Measurements from ENCODE around the gene RASSF10.

RASSF10 gene

DNA sequence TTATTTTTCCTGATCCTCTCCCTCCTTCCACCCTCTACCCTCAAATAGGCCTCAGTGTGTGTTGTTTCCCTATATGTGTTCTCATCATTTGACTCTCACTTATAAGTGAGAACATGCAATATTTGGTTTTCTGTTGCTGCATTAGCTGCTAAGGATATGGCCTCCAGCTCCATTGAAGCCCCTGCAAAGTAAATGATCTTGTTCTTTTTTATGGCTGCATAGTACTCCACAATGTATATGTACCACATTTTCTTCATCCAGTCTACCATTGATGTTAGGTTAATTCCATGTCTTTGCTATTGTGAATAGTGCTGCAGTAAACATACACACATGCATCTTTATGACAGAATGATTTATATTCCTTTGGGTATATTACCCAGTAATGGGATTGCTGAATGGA, 13.3 kb upstream of the RASSF10 start:
- Histone ChIP-seq H3K9ac (ENCODE audit: low read depth, low read length) (no peak overlapping the region), H3K27me3 (ENCODE audit: control insufficient read depth, insufficient read depth, low read length) (peaks cover 70% of the 10 kb centered on the region), H3K4me3 (ENCODE audit: low read length) (no peak overlapping the region), H3K4me2 (ENCODE audit: low read length) (no peak overlapping the region), H3K4me1 (ENCODE audit: control insufficient read depth, insufficient read depth, low read length) (no peaks in the 10 kb centered on the region), H3K36me3 (ENCODE audit: insufficient read depth, low read length) (no peaks in the 10 kb centered on the region), H3K9me3 (replicated peaks; ENCODE audit: low read length) (peaks cover 3% of the 10 kb centered on the region)

DNA sequence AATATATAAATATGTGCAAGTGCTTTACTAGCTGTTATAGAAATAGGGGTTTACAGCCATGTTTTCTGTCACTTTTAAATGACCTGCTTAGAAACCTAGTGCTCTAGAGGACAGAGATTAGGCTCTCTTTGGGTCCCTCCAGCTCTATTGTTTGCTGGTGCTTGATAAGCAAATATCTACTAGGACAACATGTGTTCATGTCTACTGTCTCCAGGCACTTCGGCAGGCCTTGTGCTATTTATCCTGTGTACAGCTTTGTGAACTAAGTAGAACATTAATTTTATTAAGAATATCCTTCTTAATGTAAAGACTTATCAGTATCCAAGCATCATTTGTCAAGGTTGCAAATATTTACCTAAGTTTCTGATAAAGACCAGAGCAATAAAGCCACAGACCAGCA, 11.9 kb upstream of the RASSF10 start:
- Histone ChIP-seq H3K36me3 (ENCODE audit: insufficient read depth, low read length) (no peaks in the 10 kb centered on the region), H3K4me1 (ENCODE audit: control insufficient read depth, insufficient read depth, low read length) (no peaks in the 10 kb centered on the region), H3K27me3 (ENCODE audit: control insufficient read depth, insufficient read depth, low read length) (peaks cover 73% of the 10 kb centered on the region), H3K4me2 (ENCODE audit: low read length) (no peak overlapping the region), H3K4me3 (ENCODE audit: low read length) (no peak overlapping the region), H3K9ac (ENCODE audit: low read depth, low read length) (no peak overlapping the region), H3K9me3 (replicated peaks; ENCODE audit: low read length) (peaks cover 3% of the 10 kb centered on the region)

DNA sequence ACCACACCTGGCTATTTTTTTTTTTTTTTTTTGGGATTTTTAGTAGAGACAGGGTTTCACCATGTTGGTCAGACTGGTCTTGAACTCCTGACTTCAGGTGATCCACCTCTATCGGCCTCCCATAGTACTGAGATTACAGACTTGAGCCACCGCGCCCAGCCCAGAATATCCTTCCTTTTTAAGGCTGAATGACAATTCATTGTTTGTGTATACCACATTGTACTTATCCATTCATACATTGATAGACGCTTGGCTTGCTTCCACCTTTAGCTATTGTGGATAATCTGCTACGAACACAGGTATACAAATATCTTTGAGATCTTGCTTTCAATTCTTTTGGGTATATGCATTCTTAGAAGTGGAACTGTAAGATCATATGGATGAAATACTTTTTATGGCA, 10.8 kb upstream of the RASSF10 start:
- Histone ChIP-seq H3K4me2 (ENCODE audit: low read length) (no peak overlapping the region), H3K36me3 (ENCODE audit: insufficient read depth, low read length) (no peaks in the 10 kb centered on the region), H3K4me3 (ENCODE audit: low read length) (no peak overlapping the region), H3K9ac (ENCODE audit: low read depth, low read length) (no peak overlapping the region), H3K27me3 (ENCODE audit: control insufficient read depth, insufficient read depth, low read length) (peaks cover 73% of the 10 kb centered on the region), H3K4me1 (ENCODE audit: control insufficient read depth, insufficient read depth, low read length) (no peaks in the 10 kb centered on the region), H3K9me3 (replicated peaks; ENCODE audit: low read length) (peaks cover 3% of the 10 kb centered on the region)

DNA sequence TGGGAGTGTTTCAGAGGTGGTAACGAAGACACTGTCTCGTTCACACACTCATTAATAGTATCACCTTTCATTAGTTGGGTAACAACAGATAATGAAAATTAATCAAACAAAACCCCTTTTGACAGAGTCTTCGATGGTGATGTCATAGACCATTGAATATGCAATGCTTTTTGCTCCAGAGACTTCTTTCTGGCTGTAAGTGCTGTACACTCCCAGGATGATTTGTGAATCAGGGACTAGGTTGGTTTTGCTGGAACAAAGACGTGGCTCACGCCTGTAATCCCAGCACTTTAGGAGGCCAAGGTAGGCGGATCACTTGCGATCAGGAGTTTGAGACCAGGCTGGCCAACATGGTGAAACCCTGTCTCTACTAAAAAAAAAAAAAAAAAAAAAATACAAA, 9.5 kb upstream of the RASSF10 start:
- Histone ChIP-seq H3K27me3 (ENCODE audit: control insufficient read depth, insufficient read depth, low read length) (peaks cover 73% of the 10 kb centered on the region), H3K4me1 (ENCODE audit: control insufficient read depth, insufficient read depth, low read length) (no peaks in the 10 kb centered on the region)

DNA sequence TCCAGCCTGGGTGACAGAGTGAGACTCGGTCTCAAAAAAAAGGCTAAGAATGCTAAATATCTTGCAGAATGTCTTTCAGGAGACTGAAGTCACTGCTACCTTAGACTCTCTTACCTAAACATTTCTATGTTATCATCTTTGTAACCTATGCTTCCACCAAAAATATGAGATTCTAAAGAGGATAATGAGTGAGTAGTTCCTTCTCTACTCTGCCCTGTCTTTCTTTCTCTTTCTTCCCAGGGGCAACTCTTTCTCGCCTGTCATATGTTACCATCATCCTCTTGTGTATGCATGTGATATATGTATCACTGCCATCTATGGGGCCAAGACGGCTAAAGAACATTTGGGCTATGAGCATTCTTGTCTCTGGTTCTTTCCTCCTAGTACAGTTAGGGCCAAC, 9.0 kb upstream of the RASSF10 start:
- H3K4me1 ChIP-seq (ENCODE audit: control insufficient read depth, insufficient read depth, low read length), result no peaks in the 10 kb centered on the region

More for the DNA sequence above, 9.5 kb upstream of the RASSF10 start:
- H3K9me3 ChIP-seq (replicated peaks; ENCODE audit: low read length), result peaks cover 3% of the 10 kb centered on the region
- no peak overlapping the region for H3K4me2 ChIP-seq (ENCODE audit: low read length)
- no peaks in the 10 kb centered on the region for H3K36me3 ChIP-seq (ENCODE audit: insufficient read depth, low read length)
- no peak overlapping the region for H3K9ac ChIP-seq (ENCODE audit: low read depth, low read length)
- no peak overlapping the region for H3K4me3 ChIP-seq (ENCODE audit: low read length)

DNA sequence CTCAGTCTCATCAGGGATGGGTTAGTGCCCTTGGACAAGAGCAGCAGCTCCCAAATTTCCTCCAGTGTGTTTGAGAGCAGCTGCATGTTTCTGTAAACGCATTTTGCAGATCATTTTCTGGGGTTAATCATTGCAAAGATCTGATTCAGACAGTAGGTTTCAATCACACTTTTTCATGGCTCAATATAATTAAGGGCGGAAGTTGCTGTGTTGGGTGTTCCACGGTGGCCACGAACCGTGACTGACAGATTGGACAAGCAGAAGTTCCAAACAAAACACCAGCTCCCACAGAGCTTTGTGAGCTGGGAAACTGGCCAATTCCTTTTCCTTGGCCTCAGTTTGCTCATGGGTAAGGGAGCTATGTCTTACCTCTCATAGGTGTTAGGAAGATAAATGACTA, 8.4 kb upstream of the RASSF10 start:
- H3K4me3 ChIP-seq (ENCODE audit: low read length), result no peak overlapping the region
- H3K4me1 ChIP-seq (ENCODE audit: control insufficient read depth, insufficient read depth, low read length), result no peaks in the 10 kb centered on the region
- no peak overlapping the region for H3K4me2 ChIP-seq (ENCODE audit: low read length)
- peaks cover 3% of the 10 kb centered on the region for H3K9me3 ChIP-seq (replicated peaks; ENCODE audit: low read length)
- peaks cover 83% of the 10 kb centered on the region for H3K27me3 ChIP-seq (ENCODE audit: control insufficient read depth, insufficient read depth, low read length)
- H3K9ac ChIP-seq (ENCODE audit: low read depth, low read length), result no peak overlapping the region
- H3K36me3 ChIP-seq (ENCODE audit: insufficient read depth, low read length), result no peaks in the 10 kb centered on the region

More for the DNA sequence above, 9.0 kb upstream of the RASSF10 start:
- H3K4me3 ChIP-seq (ENCODE audit: low read length), result no peak overlapping the region
- no peak overlapping the region for H3K9ac ChIP-seq (ENCODE audit: low read depth, low read length)
- no peak overlapping the region for H3K4me2 ChIP-seq (ENCODE audit: low read length)
- peaks cover 3% of the 10 kb centered on the region for H3K9me3 ChIP-seq (replicated peaks; ENCODE audit: low read length)
- H3K36me3 ChIP-seq (ENCODE audit: insufficient read depth, low read length), result no peaks in the 10 kb centered on the region
- H3K27me3 ChIP-seq (ENCODE audit: control insufficient read depth, insufficient read depth, low read length), result peaks cover 78% of the 10 kb centered on the region

DNA sequence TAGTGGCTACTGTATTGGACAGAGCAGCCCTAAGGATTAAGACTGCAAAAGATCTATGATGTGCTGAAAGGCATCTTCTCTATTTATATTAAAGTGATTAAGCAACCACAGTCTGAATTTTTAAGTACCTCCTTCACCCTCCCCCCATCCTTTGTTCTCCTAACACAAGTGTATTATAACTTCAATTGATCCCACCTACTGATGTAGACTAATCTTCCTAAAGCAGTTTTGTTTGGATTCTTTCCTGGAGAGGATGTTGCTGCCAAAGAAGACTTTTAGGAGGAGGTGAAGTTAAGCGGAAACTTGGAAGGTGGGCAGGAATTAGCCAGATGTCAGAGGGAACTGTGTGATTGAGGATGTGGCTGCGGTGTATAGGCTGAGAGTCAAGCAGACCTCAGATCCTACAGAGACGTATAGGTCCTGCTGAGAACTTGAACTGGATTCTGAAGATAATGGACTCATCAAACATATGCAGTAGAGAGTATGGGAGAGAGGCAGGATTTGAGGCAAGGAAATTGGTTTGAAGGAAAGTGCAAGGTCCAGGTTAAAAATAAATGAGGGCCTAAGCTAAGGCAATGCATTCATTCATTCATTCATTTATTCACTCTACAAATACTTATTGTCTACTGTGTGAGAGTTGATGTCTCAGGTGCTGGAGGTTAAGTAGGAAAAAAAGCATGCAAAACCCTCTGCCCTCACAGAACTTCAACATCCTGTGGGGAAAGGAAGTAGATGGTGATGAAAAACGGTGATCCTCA, 5.2 kb upstream of the RASSF10 start:
- H3K27me3 ChIP-seq (ENCODE audit: control insufficient read depth, insufficient read depth, low read length), result peaks cover 94% of the 10 kb centered on the region

DNA sequence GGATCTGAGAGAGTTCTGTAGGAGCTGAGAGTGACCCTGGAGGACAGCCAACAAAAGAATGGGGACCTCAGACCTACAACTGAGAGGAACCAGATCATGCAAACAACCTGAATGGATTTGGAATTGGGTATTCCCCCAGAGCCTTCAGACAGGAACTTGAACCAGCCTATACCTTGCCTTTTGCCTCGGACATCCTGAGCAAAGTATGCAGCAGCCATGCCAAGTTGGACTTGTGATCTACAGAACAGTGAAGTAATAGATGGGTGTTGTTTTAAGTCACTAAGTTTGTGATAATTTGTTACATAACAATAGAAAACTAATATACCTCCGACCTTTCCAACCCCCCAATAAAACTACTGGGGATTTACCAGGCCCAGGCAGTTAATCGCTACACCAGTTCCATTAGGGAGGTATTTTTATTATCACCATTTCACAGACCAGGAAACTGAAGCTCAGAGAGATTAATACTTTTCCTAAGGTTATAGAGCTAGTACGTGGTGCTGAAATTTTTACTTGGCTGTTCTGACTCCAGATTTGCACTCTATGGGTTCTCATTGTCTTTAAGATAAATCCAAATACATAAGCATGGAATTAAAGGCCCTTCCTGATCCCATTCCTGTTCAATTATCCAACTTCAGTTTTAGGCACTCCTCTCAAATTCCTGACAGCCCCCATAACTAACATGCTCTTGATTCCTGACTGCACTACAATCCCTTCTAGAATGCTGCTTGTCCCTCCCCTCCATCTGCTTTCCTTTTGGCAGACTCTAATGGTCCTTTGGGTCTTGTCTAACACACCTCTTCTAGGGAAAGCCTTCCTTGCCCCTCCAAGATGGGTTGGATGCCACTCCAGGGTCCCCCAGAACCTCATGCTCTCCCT, 1.7 kb upstream of the RASSF10 start:
- Histone ChIP-seq H3K36me3 (ENCODE audit: insufficient read depth, low read length) (no peaks in the 10 kb centered on the region), H3K27me3 (ENCODE audit: control insufficient read depth, insufficient read depth, low read length) (peaks cover 96% of the 10 kb centered on the region), H3K4me1 (ENCODE audit: control insufficient read depth, insufficient read depth, low read length) (peaks cover 3% of the 10 kb centered on the region), H3K4me3 (ENCODE audit: low read length) (no peak overlapping the region), H3K9ac (ENCODE audit: low read depth, low read length) (no peak overlapping the region), H3K4me2 (ENCODE audit: low read length) (no peak overlapping the region), H3K9me3 (replicated peaks; ENCODE audit: low read length) (no peaks in the 10 kb centered on the region)

More for the DNA sequence above, 5.2 kb upstream of the RASSF10 start:
- H3K4me1 ChIP-seq (ENCODE audit: control insufficient read depth, insufficient read depth, low read length), result peaks cover 2% of the 10 kb centered on the region
- no peaks in the 10 kb centered on the region for H3K36me3 ChIP-seq (ENCODE audit: insufficient read depth, low read length)
- H3K4me3 ChIP-seq (ENCODE audit: low read length), result no peak overlapping the region
- no peak overlapping the region for H3K4me2 ChIP-seq (ENCODE audit: low read length)
- no peaks in the 10 kb centered on the region for H3K9me3 ChIP-seq (replicated peaks; ENCODE audit: low read length)
- H3K9ac ChIP-seq (ENCODE audit: low read depth, low read length), result no peak overlapping the region

DNA sequence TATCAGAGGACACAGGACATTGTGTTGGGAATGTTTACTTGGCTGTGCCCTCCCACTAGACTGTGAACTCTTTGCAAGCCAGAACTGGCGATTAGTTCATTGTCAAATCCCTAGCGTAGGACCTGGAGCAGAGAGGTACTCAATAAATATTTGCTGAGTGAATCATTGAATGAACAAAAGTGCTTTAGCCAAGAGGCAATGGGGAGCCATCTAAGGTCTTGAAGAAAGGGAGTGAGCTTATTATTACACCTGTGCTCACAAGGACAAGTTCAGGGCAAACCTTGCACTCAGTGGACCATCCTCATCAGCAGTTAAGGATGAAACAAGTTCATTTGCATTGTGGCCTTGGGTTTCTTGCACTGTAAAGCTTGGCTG, 1.1 kb upstream of the RASSF10 start:
- Histone ChIP-seq H3K27me3 (ENCODE audit: control insufficient read depth, insufficient read depth, low read length) (peaks cover 97% of the 10 kb centered on the region), H3K4me3 (ENCODE audit: low read length) (no peak overlapping the region), H3K4me2 (ENCODE audit: low read length) (no peak overlapping the region), H3K9ac (ENCODE audit: low read depth, low read length) (no peak overlapping the region), H3K36me3 (ENCODE audit: insufficient read depth, low read length) (no peaks in the 10 kb centered on the region), H3K9me3 (replicated peaks; ENCODE audit: low read length) (no peaks in the 10 kb centered on the region), H3K4me1 (ENCODE audit: control insufficient read depth, insufficient read depth, low read length) (peaks cover 3% of the 10 kb centered on the region)

DNA sequence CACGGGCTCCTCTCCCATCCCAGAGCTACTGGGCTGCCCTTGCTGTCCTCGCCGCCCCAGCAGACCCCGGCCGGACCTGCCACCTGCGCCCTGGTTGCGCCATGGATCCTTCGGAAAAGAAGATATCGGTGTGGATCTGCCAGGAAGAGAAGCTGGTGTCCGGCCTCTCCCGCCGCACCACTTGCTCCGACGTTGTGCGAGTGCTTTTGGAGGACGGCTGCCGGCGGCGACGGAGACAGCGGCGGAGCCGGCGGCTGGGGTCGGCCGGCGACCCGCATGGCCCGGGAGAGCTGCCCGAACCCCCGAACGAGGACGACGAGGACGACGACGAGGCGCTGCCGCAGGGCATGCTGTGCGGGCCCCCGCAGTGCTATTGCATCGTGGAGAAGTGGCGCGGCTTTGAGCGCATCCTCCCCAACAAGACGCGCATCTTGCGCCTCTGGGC, 382 bp downstream of the RASSF10 start:
- no peaks in the 10 kb centered on the region for H3K9me3 ChIP-seq (replicated peaks; ENCODE audit: low read length)
- peak overlapping the region; percentile 50 for H3K4me3 ChIP-seq (ENCODE audit: low read length)
- no peaks in the 10 kb centered on the region for H3K36me3 ChIP-seq (ENCODE audit: insufficient read depth, low read length)
- H3K4me1 ChIP-seq (ENCODE audit: control insufficient read depth, insufficient read depth, low read length), result peaks cover 3% of the 10 kb centered on the region
- H3K9ac ChIP-seq (ENCODE audit: low read depth, low read length), result no peak overlapping the region
- peaks cover 97% of the 10 kb centered on the region for H3K27me3 ChIP-seq (ENCODE audit: control insufficient read depth, insufficient read depth, low read length)
- H3K4me2 ChIP-seq (ENCODE audit: low read length), result peak overlapping the region; percentile 60

DNA sequence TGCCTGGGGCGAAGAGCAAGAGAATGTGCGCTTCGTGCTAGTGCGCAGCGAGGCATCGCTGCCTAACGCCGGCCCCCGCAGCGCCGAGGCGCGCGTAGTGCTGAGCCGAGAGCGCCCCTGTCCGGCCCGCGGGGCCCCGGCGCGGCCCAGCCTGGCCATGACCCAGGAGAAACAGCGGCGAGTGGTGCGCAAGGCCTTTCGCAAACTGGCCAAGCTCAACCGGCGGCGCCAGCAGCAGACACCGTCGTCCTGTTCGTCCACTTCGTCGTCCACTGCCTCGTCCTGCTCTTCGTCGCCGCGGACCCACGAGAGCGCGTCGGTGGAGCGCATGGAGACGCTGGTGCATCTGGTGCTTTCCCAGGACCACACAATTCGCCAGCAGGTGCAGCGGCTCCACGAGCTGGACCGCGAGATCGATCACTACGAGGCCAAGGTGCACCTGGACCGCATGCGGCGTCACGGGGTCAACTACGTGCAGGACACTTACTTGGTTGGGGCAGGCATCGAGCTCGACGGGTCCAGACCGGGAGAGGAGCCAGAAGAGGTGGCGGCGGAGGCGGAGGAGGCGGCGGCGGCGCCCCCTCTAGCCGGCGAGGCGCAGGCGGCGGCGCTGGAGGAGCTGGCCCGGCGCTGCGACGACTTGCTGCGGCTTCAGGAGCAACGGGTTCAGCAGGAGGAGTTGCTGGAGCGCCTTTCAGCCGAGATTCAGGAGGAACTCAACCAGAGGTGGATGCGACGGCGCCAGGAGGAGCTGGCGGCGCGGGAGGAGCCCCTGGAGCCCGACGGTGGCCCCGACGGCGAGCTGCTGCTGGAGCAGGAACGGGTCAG, 1.0 kb downstream of the RASSF10 start:
- Histone ChIP-seq H3K9me3 (replicated peaks; ENCODE audit: low read length) (no peaks in the 10 kb centered on the region), H3K27me3 (ENCODE audit: control insufficient read depth, insufficient read depth, low read length) (peaks cover 97% of the 10 kb centered on the region), H3K4me3 (ENCODE audit: low read length) (no peak overlapping the region), H3K4me2 (ENCODE audit: low read length) (peak overlapping the region; percentile 60), H3K9ac (ENCODE audit: low read depth, low read length) (no peak overlapping the region), H3K4me1 (ENCODE audit: control insufficient read depth, insufficient read depth, low read length) (peaks cover 3% of the 10 kb centered on the region), H3K36me3 (ENCODE audit: insufficient read depth, low read length) (no peaks in the 10 kb centered on the region)

Data from skeletal muscle satellite cell (primary cell).